Ecto neural progenitor cell (in vitro differentiated cells): ENCODE measurements around the gene ZNF620.
"Not testable (repeated sequence)": the region's sequence is repeated elsewhere in the genome, so short reads cannot be mapped to it uniquely, and the experiment has no call there.

Experiments
- DNase-seq: peaks from one replicate; pipeline ENCODE4 v3.0.0-alpha.2; 2018; ENCODE audit warnings: low spot score

Gene ZNF620

GRCh38 chr3:40502034-40502433, 3.8 kb upstream of the ZNF620 start:
- no peak for DNase-seq

- DNase-seq = no peak
Measured at GRCh38 chr3:40504636-40505430, 1.0 kb upstream of the ZNF620 start.

- no peak for DNase-seq
Measured at GRCh38 chr3:40511031-40511718, 5.3 kb downstream of the ZNF620 start.

- DNase-seq = no peak
Measured at GRCh38 chr3:40516201-40516600, 10.4 kb downstream of the ZNF620 start.

DNA sequence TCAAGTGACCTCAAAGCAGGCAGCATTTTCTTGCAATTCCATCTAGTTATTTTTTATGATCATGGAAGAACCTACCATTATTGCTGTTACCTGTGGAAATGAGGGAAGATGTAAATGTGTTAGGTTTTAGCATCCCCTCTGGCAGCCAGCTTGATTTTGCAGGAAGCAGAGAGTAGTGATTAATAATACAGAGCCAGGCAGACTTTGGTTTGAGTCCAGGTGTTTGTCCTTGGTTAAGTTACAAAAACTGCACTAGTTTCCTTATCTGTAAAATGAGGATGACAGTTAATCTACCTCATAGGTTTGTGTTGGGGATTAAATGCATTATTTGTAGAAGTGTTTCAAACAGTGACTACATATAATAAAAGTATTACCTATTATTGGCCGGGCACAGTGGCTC, 12.2 kb downstream of the ZNF620 start:
- DNase-seq = no peak

DNA sequence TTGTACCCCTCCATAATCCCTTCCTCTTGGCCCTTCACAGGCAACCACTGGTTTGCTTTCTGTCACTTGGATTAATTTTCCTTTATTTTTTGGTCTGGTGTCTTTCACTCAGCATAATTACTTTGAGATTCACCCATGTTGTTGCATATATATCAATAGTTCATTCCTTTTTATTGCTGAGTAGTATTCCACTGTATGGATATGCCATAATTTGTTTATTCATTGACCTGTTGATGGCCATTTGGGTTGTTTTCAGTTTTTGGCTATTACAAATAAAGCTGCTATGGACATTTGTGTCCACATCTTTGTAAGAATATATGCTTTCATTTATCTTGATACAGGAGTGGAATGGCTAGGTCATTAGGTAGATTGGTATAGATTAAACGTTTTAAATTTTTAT, 13.0 kb downstream of the ZNF620 start:
- DNase-seq = no peak

- DNase-seq = no peak
Measured at GRCh38 chr3:40521254-40521653, 15.4 kb downstream of the ZNF620 start.

- no peak for DNase-seq
Measured at GRCh38 chr3:40523781-40524180, 17.9 kb downstream of the ZNF620 start.

GRCh38 chr3:40524222-40524567, 18.4 kb downstream of the ZNF620 start:
- no peak for DNase-seq

GRCh38 chr3:40524568-40525285, 18.9 kb downstream of the ZNF620 start, which contains the start of gene ZNF621:
TSS of gene ZNF621 (plus strand) at chr3:40524960. CDS start at chr3:40525841, 881 bp downstream.
- DNase-seq = peak; percentile 94

GRCh38 chr3:40528426-40528825, 22.6 kb downstream of the ZNF620 start:
- no peak for DNase-seq

DNA sequence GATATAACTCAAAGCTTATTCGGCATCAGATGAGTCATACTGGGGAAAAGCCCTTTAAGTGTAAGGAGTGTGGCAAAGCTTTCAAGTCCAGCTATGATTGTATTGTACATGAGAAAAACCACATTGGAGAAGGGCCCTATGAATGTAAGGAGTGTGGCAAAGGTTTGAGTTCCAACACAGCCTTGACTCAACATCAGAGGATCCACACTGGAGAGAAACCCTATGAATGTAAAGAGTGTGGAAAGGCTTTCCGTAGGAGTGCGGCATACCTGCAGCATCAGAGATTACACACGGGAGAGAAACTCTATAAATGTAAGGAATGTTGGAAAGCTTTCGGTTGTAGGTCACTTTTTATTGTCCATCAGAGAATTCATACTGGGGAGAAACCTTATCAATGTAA, 26.4 kb downstream of the ZNF620 start:
- DNase-seq = no peak

DNA sequence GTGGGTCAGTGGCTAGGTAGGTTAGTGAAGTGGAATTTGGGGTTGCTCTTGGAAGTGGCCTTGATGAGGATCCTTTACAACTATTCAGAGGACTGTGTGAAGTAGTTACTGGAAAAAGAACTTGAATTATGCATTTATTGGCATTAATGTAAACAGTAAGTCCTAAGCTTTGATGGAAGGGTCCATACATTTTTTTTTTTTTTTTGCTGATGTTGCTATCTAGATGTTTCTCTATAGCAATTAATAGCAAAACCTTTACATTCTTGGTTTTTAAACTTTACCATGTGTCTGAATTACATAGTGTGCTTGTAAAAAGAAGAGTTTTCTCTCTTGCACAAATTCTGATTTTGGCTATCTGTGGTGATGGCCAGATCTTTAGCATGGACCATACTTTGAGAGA, 28.4 kb downstream of the ZNF620 start:
- no peak for DNase-seq

GRCh38 chr3:40546816-40547215, 41.0 kb downstream of the ZNF620 start:
- DNase-seq = no peak

DNA sequence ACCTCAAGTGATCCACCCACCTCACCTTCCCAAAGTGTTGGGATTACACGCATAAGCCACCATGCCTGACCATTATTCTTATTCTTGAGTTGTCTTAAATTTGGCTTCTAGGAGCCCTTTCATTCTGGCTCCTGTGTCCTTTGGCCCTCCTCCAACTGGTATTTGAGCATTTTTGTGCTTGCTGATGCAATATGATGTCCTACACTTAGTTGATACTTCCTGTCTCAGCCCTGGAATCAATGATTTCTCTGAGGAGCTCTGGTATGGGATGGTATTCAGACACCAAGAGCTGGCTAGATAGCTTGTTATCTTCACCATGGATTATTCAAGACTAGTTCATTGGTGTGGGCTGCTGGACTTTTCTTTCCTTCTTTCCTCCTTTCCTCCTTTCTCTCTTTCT, 44.3 kb downstream of the ZNF620 start:
- DNase-seq = no peak

- no peak for DNase-seq
Measured at GRCh38 chr3:40557575-40558161, 51.8 kb downstream of the ZNF620 start.

DNA sequence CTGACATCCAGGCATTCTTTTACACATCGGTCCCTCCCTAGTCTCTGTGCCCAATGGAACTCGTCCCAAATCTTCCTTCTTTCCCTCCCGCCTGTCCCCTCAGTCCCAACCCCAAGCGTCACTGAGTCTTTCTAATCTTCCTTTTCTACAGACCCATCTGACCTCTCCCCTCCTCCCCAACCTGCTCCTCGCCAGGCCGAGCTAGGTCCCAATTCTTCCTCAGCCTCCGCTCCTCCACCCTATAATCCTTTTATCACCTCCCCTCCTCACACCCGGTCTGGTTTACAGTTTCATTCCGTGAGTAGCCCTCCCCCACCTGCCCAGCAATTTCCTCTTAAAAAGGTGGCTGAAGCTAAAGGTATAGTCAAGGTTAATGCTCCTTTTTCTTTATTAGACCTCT, 56.6 kb downstream of the ZNF620 start:
- DNase-seq = not testable (repeated sequence)

GRCh38 chr3:40565629-40566028, 59.8 kb downstream of the ZNF620 start:
- DNase-seq = not testable (repeated sequence)

GRCh38 chr3:40566694-40567093, 60.9 kb downstream of the ZNF620 start:
- DNase-seq = no peak
